Mesenchymal stem cell (in vitro differentiated cells and primary cell): ENCODE data around the gene SACM1L.
A peak's percentile ranks its signal among the peaks of the same experiment; 100 is the strongest.

ENCODE experiments used
- DNase-seq: peaks from one replicate; pipeline ENCODE4 v3.0.0-alpha.2; 2013
- H2AFZ ChIP-seq: one replicate; pipeline ENCODE4 v1.6.1; 2013; ENCODE audit warnings: low read depth, mild to moderate bottlenecking, control low read depth, inconsistent platforms, low read length, moderate library complexity
- H2AK5ac ChIP-seq: 2 replicates; pipeline ENCODE4 v1.6.1; 2013; ENCODE audit warnings: low read length, moderate library complexity, mild to moderate bottlenecking, inconsistent platforms; ENCODE audit not compliant: severe bottlenecking
- H2BK120ac ChIP-seq: one replicate; pipeline ENCODE4 v1.6.1; 2013; ENCODE audit warnings: low read depth, mild to moderate bottlenecking, inconsistent platforms, low read length, moderate library complexity
- H2BK12ac ChIP-seq, 2 experiments: one replicate each; pipeline ENCODE4 v1.6.1; 2013; ENCODE audit warnings: inconsistent platforms in 2 of 2, low read length in 2 of 2, mild to moderate bottlenecking in 2 of 2, moderate library complexity in 2 of 2, control low read depth in 1 of 2
- H2BK15ac ChIP-seq: one replicate; pipeline ENCODE4 v1.6.1; 2013; ENCODE audit warnings: mild to moderate bottlenecking, low read depth, inconsistent platforms; ENCODE audit not compliant: poor library complexity, severe bottlenecking
- H2BK5ac ChIP-seq: 2 replicates; pipeline ENCODE4 v1.6.1; 2013; ENCODE audit warnings: low read depth, mild to moderate bottlenecking, low read length, control low read depth, inconsistent platforms; ENCODE audit not compliant: poor library complexity, severe bottlenecking
- H3K14ac ChIP-seq, 2 experiments: one replicate each; pipeline ENCODE4 v1.6.1; 2013; ENCODE audit warnings: inconsistent platforms in 2 of 2, low read length in 2 of 2, control low read depth in 1 of 2, mild to moderate bottlenecking in 1 of 2, moderate library complexity in 1 of 2
- H3K18ac ChIP-seq, 2 experiments: one replicate each; pipeline ENCODE4 v1.6.1; 2013; ENCODE audit warnings: inconsistent platforms in 2 of 2, low read length in 2 of 2, control low read depth in 1 of 2, low read depth in 1 of 2, mild to moderate bottlenecking in 1 of 2
- H3K23ac ChIP-seq, 2 experiments: one replicate each; pipeline ENCODE4 v1.6.1; 2013; ENCODE audit warnings: inconsistent platforms in 2 of 2, low read length in 2 of 2, mild to moderate bottlenecking in 2 of 2, moderate library complexity in 2 of 2, control low read depth in 1 of 2
- H3K27ac ChIP-seq: 2 replicates; pipeline ENCODE4 v1.5.1; 2013; ENCODE audit warnings: mild to moderate bottlenecking, moderate library complexity, low read length, control low read depth, inconsistent platforms; ENCODE audit not compliant: poor library complexity, severe bottlenecking
- H3K27me3 ChIP-seq, 2 experiments: 2 replicates each; pipeline versions ENCODE4 v1.6.1 to v1.7.0; 2013; ENCODE audit warnings: low read length in 2 of 2, mild to moderate bottlenecking in 2 of 2, moderate library complexity in 2 of 2, control low read depth in 1 of 2, inconsistent platforms in 1 of 2; ENCODE audit not compliant: control insufficient read depth in 1 of 2, insufficient read depth in 1 of 2
- H3K36me3 ChIP-seq, 2 experiments: 2 replicates each; pipeline versions ENCODE4 v1.6.1 to v1.7.0; 2013; ENCODE audit warnings: low read length in 2 of 2, control low read depth in 1 of 2, inconsistent platforms in 1 of 2, low read depth in 1 of 2, mild to moderate bottlenecking in 1 of 2; ENCODE audit not compliant: insufficient read depth in 2 of 2, control insufficient read depth in 1 of 2
- H3K4ac ChIP-seq, 2 experiments: one replicate each; pipeline ENCODE4 v1.6.1; 2013; ENCODE audit warnings: inconsistent platforms in 2 of 2, low read length in 2 of 2, mild to moderate bottlenecking in 2 of 2, moderate library complexity in 2 of 2, control low read depth in 1 of 2, low read depth in 1 of 2
- H3K4me1 ChIP-seq: 2 replicates; pipeline ENCODE4 v1.6.1; 2013; ENCODE audit warnings: low read depth, low read length, control low read depth; ENCODE audit not compliant: control insufficient read depth, insufficient read depth
- H3K4me2 ChIP-seq: 2 replicates; pipeline ENCODE4 v1.6.1; 2013; ENCODE audit warnings: low read length, mild to moderate bottlenecking, inconsistent platforms; ENCODE audit not compliant: poor library complexity, severe bottlenecking
- H3K4me3 ChIP-seq, 2 experiments: 2 replicates each; pipeline versions ENCODE4 v1.5.1 to v1.7.0; 2013; ENCODE audit warnings: low read length in 2 of 2, mild to moderate bottlenecking in 2 of 2, control low read depth in 1 of 2, low read depth in 1 of 2; ENCODE audit not compliant: insufficient read depth in 1 of 2
- H3K79me1 ChIP-seq: replicated peaks from 2 replicates; pipeline ENCODE4 v1.6.1; 2013; ENCODE audit warnings: mild to moderate bottlenecking, control low read depth, low read length, inconsistent platforms; ENCODE audit not compliant: poor library complexity, severe bottlenecking
- H3K9ac ChIP-seq: 2 replicates; pipeline ENCODE4 v1.7.0; 2013; ENCODE audit warnings: mild to moderate bottlenecking, low read length, moderate library complexity
- H3K9me3 ChIP-seq: 2 replicates; pipeline ENCODE4 v1.7.0; 2013; ENCODE audit warnings: mild to moderate bottlenecking, low read length; ENCODE audit not compliant: control insufficient read depth
- H4K8ac ChIP-seq: one replicate; pipeline ENCODE4 v1.6.1; 2013; ENCODE audit warnings: inconsistent platforms, mild to moderate bottlenecking, low read length, moderate library complexity
- H4K91ac ChIP-seq: one replicate; pipeline ENCODE4 v1.6.1; 2013; ENCODE audit warnings: mild to moderate bottlenecking, low read length, inconsistent platforms
- WGBS: methylation state at CpG from one replicate; pipeline ENCODE4 v1.1.7; 2013; ENCODE audit warnings: mixed read lengths; 5-methylcytosine and 5-hydroxymethylcytosine counted together

Gene SACM1L

GRCh38 chr3:45765958-45766357, 76.8 kb downstream of the SACM1L start:
- peaks cover 14% of the 10 kb centered on the region for H3K9me3 ChIP-seq
- WGBS = 87% methylated on average over 8 of the region's 8 CpGs
- H3K4ac ChIP-seq = no peak overlapping the region
- H3K27me3 ChIP-seq = peaks cover 16 to 56% of the 10 kb centered on the region in 2 experiments
- H3K79me1 ChIP-seq = no peaks in the 10 kb centered on the region
- H3K9ac ChIP-seq = no peak overlapping the region
- H2BK120ac ChIP-seq = no peak overlapping the region
- no peak overlapping the region for H2BK15ac ChIP-seq
- H3K4me1 ChIP-seq = peaks cover 7% of the 10 kb centered on the region
- no peak overlapping the region for H4K91ac ChIP-seq
- H3K36me3 ChIP-seq = no peaks in the 10 kb centered on the region
- H3K4me2 ChIP-seq = no peak overlapping the region
- no peak overlapping the region for H2BK12ac ChIP-seq
- H3K14ac ChIP-seq = no peak overlapping the region
- no peak overlapping the region for H3K4me3 ChIP-seq
- H2BK5ac ChIP-seq = no peak overlapping the region
- H3K27ac ChIP-seq = no peak overlapping the region
- no peak overlapping the region for H3K23ac ChIP-seq
- no peak for DNase-seq
- no peak overlapping the region for H2AFZ ChIP-seq
- H2AK5ac ChIP-seq = no peak overlapping the region
- no peak overlapping the region for H3K18ac ChIP-seq
- no peak overlapping the region for H4K8ac ChIP-seq

DNA sequence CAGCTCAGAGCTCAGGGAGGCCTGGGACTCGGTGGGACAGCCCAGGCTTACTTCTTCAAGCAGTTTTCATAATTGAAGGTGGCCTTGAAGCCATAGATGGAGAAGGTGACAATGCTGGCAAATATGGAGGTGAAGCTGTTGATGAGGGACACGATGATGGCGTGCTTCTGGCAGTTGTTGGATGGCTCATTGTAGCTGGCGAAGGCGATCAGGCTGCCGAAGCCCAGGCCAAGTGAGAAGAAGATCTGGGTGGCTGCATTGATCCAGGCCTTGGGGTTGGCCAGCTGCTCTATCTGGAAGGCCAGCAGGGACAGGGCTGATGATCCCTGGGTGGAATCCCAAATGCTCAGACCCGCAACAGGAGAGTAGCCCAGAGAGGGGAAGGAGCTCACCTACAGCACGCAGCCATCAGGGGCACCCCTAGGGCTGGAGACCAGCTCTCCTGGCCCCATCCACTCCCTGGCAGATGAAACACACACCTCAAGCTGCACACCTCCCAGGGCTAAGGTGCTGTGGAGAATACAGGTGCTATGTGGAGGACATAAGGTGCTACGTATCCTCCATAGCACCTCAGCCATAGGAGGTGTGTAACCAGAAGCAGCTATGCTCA, 82.1 kb downstream of the SACM1L start:
- WGBS = 96% methylated on average over 8 of the region's 9 CpGs
- Histone ChIP-seq H3K4me2 (no peak overlapping the region), H2BK5ac (no peak overlapping the region), H3K9me3 (peaks cover 13% of the 10 kb centered on the region), H3K4me1 (no peaks in the 10 kb centered on the region), H2BK12ac (no peak overlapping the region), H2AK5ac (no peak overlapping the region), H3K23ac (no peak overlapping the region), H2BK120ac (no peak overlapping the region), H2AFZ (no peak overlapping the region), H3K18ac (no peak overlapping the region), H3K79me1 (no peaks in the 10 kb centered on the region), H4K8ac (no peak overlapping the region), H3K27ac (no peak overlapping the region), H4K91ac (no peak overlapping the region), H3K36me3 (no peaks in the 10 kb centered on the region), H3K14ac (no peak overlapping the region), H3K27me3 (peaks cover 63 to 70% of the 10 kb centered on the region in 2 experiments), H3K4me3 (no peak overlapping the region), H2BK15ac (no peak overlapping the region), H3K4ac (no peak overlapping the region), H3K9ac (no peak overlapping the region)
- no peak for DNase-seq

- Histone ChIP-seq H2AFZ (no peak overlapping the region), H3K27ac (no peak overlapping the region), H3K27me3 (peaks cover 69 to 73% of the 10 kb centered on the region in 2 experiments), H2BK120ac (no peak overlapping the region), H3K9ac (no peak overlapping the region), H4K91ac (peak overlapping the region; percentile 9), H3K4me3 (no peak overlapping the region), H3K4me1 (no peaks in the 10 kb centered on the region), H3K14ac (no peak overlapping the region), H3K79me1 (no peaks in the 10 kb centered on the region), H3K18ac (no peak overlapping the region), H3K23ac (no peak overlapping the region), H3K4me2 (no peak overlapping the region), H2BK15ac (no peak overlapping the region), H2AK5ac (no peak overlapping the region), H4K8ac (no peak overlapping the region), H2BK5ac (no peak overlapping the region), H2BK12ac (no peak overlapping the region), H3K4ac (no peak overlapping the region), H3K36me3 (no peaks in the 10 kb centered on the region), H3K9me3 (peaks cover 7% of the 10 kb centered on the region)
- DNase-seq = no peak
- whole genome bisulfite sequencing = 97% methylated on average over 5 of the region's 5 CpGs
Measured at GRCh38 chr3:45771831-45772230, 82.6 kb downstream of the SACM1L start.

GRCh38 chr3:45772341-45773035, 83.3 kb downstream of the SACM1L start:
- Histone ChIP-seq H2BK12ac (no peak overlapping the region), H3K27ac (no peak overlapping the region), H3K79me1 (no peaks in the 10 kb centered on the region), H3K14ac (no peak overlapping the region), H3K4me2 (no peak overlapping the region), H3K23ac (no peak overlapping the region), H3K4ac (no peak overlapping the region), H3K9me3 (peaks cover under 1% of the 10 kb centered on the region), H3K27me3 (peaks cover 74 to 80% of the 10 kb centered on the region in 2 experiments), H4K8ac (no peak overlapping the region), H2AK5ac (no peak overlapping the region), H3K18ac (no peak overlapping the region), H3K36me3 (no peaks in the 10 kb centered on the region), H2BK5ac (no peak overlapping the region), H2BK15ac (no peak overlapping the region), H2BK120ac (no peak overlapping the region), H4K91ac (peak overlapping the region; percentile 9), H3K4me3 (no peak overlapping the region), H3K9ac (no peak overlapping the region), H2AFZ (no peak overlapping the region), H3K4me1 (no peaks in the 10 kb centered on the region)
- 93% methylated on average over 16 of the region's 16 CpGs for WGBS
- DNase-seq = no peak
